ENCODE data around the gene SOCS7. TPM values are rescaled to one million over a fixed set of nuclear protein-coding genes. Genes with fewer than 3 reads are reported as not detected.

Gene SOCS7, protein sequence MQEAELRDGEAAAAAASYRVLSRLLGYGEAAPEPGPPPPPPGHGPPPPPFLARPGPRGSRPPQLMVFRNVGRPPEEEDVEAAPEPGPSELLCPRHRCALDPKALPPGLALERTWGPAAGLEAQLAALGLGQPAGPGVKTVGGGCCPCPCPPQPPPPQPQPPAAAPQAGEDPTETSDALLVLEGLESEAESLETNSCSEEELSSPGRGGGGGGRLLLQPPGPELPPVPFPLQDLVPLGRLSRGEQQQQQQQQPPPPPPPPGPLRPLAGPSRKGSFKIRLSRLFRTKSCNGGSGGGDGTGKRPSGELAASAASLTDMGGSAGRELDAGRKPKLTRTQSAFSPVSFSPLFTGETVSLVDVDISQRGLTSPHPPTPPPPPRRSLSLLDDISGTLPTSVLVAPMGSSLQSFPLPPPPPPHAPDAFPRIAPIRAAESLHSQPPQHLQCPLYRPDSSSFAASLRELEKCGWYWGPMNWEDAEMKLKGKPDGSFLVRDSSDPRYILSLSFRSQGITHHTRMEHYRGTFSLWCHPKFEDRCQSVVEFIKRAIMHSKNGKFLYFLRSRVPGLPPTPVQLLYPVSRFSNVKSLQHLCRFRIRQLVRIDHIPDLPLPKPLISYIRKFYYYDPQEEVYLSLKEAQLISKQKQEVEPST
- total RNA-seq = 11.9 TPM

DNA sequence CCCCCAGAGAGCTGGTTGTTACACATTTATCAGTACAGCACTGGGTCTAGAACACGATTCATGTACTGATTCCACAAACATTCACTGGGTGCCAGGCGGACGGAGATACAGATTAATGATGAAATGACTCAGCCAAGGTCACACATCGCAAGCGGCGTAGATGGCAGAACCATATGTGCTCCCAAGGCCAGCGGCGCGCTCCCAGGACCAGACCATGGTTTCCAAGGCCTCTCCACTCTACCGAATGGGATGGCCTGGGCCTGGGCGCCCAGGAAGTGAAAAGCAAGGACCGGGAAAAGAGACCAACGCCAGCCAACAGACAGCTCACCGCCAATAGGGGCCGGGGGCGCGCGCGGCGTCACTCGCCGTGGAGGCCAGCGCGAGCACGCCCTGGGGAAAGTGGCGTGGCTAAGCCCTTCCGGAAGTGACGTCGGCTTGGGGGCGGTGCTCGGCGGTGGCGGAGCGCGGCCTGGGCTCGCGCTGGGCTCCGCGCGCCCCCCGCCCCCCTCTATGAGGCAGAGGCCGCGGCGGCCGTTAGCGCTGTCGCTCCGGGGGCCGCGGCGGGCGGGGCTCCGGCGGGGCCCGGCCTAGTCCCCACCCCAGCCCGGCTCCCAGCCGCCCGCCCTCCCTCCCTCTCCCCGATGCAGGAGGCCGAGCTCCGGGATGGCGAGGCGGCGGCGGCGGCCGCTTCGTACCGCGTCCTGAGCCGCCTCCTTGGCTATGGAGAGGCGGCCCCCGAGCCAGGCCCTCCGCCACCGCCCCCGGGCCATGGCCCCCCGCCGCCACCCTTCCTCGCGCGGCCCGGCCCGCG, at the start of gene SOCS7:
TSS of gene SOCS7 (plus strand) at position 433 of the 811 bp plus-strand sequence. CDS start at position 642, 209 bp downstream.
- peak; percentile 93 for ATAC-seq

DNA sequence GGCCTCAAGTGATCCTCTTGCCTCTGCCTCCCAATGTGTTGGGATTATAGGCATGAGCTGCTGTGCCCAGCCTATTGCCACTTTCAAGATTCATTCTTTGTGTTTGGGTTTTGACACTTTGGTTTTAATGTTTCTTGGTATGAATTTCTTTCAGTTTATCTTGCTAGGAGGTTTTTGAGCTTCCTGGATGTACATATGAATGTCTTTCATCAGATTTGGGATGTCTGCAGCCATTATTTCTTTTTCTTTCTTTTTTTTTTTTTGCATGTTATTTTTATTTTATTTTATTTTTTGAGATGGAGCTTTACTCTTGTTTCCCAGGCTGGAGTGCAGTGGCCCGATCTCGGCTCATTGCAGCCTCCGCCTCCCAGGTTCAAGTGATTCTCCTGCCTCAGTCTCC, 36.1 kb upstream of the SOCS7 start:
- no peak for ATAC-seq

DNA sequence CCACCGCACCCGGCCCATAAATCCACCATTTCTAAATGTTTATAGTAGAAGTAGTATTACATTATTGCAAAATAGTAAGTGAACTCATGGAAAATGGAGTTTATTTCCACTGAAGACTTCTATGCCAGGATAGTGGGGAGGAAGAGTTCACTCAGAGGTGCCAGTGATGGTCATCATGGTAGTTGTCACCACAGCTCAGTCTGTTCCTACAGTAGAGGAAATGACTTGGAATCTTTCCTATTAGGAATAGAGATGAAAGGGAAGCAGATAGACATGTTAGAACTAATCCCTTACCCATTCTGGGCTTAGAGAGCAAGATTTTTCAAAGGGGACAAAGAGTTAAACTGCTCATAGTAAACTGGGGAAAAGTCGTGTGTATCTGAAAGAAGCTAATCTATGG, 34.6 kb upstream of the SOCS7 start:
- no peak for ATAC-seq

DNA sequence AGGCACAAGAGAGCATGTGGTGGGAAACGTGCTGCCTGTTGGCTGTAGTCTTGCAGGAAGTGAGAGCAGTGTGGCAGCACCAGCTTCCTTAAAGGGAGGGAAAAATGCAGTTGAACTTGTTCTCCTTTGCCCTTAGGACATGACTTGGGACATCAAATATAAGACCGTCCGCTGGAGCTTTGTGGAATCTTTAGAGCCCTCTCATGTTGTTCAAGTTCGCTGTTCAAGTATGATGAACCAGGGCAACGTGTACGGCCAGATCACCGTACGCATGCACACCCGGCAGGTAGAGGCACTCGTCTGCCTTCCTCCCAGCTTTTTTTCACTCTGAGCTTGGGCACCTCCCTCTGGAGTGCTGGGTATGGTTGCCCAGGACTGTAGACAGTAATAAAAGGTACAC, 31.2 kb upstream of the SOCS7 start:
- peak; percentile 88 for ATAC-seq

DNA sequence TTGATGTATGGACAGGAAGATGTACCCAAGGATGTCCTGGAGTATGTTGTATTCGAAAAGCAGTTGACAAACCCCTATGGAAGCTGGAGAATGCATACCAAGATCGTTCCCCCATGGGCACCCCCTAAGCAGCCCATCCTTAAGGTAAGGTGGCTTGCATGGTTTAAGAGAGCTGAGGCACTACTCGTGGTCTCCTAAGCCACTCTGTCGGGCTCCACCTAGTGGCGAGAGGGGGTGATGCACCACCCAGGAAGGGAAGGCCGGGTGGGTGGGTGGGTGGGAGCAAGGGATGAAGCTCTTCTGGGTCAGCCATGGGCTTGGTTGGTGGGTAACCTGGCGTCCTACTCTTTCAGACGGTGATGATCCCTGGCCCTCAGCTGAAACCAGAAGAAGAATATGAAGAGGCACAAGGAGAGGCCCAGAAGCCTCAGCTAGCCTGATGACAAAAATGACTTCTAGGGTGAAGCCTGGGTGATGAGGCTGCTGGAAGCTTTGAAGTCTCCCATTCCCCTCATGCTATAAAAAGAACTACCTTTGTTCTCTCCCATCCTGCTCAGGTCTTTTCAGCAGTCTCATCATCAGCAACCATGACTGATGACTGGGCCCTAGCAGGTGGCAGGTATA, 29.4 kb upstream of the SOCS7 start:
- peak; percentile 52 for ATAC-seq

DNA sequence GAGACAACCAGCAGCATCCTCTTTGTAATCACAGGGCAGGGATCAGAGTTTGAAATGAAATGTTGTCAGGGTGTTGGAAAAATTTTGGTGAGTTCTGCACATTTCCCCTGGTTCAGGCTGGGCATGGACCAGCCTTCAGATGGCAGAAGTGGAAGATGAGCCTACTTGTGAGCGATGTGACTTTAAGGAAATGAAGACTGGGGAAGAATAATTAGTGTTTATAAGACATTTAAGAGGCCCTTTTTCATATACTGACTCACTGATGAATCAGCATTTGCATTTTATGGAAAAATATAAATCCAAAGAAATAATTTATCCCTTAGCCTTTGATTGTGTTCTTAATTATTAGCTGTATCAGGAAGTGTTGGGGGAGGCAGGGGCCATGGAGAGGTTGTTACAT, 28.7 kb upstream of the SOCS7 start:
- no peak for ATAC-seq

DNA sequence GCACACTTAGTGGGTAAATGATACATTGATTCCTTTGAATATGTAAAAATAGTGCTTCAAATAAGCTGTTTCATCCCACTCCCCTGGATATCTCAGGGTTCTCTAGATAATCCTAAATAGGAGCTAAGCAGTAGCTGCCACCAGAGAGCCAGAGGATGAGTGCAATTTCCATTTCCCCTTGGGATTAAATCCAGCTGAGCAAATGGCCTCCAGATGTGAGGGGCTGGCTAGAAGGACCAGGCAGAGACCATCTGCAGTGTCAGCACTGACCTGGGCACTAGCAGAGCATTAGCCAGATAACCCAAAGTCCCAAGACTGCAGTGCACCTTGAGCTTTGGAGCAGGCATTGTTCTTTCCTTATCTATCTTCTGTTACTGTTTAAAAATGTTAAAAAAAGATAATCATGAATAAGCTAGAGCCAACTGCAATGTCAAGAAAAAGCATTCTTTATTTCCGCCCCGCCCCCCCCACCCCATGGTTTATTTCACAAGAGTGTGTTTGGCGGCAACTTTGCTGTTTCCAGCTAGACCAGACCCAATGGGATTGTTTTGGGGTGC, 27.4 kb upstream of the SOCS7 start:
- ATAC-seq = no peak

DNA sequence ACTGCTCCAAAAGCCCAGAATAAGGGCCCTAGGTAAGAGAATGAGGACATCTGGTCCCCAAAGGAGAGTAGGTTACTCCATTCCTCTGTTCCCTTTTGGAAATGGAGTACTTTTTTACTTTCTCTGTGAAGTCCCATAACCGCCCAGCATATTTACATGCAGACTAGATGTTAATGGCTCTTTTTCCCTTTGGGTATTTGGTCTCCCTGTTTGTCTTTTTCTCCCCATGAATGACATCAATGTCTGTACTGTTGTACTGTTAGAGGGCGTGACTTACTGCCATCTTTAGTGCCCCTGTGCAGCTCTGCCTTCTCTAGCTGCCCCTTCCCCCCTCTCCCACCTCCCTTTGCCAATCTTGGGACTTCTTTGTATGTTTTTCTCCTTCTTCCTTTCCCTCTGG, 26.9 kb upstream of the SOCS7 start:
- ATAC-seq = no peak

DNA sequence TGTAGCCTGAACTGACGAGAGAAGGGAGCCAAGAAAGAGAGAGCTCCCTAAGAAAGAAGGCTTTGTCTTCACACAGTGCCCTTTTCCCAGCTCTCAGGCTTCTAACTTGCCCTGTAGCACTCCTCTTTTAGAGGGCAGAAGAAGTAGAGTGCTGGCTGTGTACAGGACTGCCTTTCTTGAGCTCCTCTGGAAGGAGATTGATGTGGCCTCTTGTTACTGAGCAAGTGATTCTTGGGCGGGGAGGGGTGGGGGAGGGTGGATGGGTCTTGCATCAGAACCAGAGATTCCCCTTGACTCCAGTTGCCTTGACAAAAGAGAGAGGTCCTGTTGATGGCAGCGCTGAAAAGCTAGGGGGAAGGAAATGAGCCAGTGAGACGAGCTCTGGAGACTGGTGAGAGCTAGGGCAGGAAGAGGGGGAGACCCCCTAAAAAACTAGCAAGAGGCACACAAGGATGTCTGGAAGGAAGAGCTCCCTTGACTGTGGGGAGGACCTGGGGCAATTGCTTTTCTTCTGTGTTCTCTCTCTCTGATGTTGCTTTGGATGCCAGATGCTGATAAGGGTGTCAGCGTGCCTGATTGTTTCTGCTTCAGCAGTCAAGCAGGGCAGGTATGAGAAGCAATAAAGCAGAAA, 26.3 kb upstream of the SOCS7 start:
- ATAC-seq = no peak

DNA sequence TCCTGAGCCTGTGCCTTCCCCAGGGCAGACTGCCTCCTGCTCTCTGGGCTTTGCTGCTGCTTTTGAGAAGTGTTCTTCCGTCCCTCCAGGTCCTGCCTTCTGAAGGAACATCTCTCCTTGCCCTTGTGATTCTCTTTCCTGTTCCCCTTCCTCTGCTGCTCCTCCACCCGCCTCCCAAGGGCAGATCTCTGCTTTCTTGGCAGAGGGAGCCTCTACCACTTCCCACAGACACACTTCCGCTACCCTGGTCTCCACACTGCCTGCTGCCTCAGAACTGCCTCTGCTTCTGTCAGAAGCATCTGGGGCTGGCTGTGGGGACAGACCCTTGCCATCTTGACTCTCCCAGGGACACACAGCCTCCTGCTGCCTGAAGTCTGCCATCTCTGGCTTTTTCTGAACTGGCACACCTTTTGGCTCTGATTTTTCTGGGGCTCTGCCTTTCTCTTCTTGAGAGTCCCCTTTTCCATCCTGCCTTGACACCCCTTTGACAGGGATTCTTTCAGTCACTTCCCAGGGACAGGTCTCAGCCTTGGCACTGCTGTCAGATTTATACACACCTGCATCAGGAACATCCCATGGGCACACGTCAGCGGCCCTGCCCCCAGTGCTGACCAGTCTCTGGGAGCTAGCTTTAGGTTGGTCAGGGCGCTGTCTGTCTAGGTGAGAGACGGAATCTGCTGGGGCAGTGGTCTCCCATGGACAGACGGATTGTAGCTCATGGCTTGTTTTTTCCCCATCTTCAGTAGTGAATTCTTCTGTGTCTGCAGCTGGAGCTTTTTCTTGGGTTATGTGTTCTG, 24.4 kb upstream of the SOCS7 start:
- ATAC-seq = no peak

DNA sequence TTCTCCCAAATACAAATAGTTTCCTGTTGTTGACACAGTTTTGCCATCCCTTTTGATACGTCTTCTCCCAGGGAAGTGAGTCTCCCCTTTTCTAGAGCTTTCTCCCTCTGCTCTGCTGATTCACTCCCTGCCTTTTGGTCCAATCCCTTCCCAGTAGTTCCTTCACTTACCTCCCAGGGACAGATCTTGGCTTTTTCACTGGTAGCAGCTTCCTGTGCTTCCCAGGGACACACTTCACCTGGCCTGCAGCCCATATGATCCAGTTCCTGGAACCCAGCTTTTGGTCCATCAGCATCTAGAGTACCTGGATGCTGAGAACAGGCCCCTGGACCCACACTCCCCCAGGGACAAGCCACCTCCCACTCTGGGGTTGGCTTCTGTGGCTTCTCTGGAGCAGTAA, 23.7 kb upstream of the SOCS7 start:
- no peak for ATAC-seq

DNA sequence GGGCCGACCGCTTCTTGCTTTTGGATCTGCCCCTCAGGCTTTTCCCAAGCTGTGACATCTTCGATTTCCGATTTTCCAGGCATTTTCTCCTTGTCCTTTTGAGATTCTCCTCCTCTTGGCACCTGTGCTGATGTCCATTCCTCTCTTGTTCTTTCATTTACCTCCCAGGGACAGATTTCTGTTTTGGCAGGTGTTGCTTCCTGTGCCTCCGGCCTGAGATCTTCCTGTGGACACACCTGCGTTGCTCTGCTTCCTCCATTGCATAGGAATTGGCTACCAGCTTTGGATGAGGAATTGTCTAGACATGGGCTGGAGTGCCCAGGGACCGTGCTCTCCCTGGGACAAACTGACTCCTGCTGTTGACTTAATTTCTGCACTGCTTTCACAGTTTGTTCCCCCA, 23.0 kb upstream of the SOCS7 start:
- ATAC-seq = no peak

DNA sequence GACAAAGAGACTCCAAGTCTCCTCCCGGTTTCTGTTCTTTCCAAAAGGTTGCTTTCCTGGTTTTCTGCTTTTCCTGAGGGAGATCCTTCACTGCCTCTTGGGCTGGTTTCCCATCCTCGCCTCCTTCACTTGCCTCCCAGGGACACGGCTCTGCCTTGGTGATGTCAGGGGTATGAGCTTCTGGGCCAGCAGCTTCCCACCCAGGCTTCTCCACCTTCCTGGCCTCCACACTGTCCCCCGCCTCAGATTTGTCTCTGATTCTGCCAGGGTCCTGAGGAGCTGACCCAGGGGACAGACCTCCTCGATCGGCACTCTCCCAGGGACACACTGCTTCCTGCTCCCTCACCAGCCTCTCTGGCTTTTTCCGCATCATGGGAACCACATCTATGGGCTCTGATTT, 22.4 kb upstream of the SOCS7 start:
- no peak for ATAC-seq

DNA sequence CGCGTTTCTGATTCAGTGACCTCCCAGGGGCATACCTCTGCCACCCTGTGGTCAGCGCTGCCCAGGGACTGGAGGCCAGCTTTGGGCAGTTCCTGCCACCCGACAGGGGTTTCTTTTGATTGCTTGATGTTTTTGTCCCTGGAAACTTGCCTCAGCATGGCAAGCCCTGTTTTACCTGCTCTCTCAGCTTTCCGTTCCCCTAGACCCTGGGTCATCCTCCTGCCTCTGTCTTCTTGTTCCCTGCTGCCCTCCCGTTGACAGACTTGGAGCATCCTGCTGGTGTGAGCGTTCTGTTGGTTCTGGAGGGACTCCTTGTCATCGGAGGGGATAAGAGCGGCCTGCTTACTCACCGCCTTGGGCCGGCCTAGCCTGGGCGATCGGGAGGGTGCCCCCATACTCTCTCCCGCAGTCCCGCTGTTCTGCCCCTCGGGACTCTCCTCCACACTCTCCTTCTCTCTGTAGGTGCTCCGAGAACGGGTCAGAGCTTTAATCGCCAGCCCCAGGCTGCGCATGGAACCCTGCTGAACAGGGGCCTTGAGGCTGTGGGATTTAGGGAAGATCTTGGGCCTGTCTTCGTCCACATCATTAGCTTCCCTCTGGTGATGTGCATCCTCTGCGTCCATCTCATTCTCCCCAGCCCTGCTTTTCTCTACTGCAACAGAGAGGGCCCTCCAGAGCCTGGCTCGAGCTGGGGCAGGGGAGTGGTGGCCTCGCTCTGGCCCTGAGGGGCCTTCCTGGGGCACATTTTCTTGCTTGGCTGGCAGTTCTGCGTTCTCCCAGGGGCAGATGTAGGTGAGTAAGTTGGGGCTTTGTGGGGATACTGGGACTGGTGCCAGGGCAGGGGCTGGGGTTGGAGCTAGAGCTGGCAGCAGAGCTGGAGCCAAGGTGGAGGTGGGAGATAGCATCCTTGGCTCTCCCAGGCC, 21.6 kb upstream of the SOCS7 start:
- ATAC-seq = no peak

DNA sequence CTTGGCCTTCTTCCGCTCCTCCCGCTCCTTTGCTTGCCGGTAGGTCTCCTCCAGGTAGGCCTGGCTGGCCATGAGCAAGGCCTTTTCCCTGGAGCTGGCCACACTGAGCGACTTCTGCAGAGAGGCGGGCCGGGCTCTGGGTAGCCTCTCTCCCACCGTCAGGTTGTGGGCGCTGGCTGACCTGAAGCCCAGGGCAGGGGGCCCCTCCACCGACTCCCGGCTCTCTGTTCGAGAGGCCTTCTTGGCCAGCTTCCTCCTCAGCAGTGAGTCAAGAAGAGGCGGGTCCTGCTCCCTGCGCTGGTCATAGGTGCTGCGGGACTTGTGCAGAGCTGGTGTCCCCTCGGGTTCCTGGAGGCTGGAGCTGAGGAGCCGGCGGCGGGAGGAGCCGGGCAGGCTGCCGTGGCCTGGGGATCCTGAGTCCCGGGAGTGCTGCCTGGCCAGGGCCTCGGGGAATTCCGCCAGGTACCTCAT, 20.7 kb upstream of the SOCS7 start:
- ATAC-seq = peak; percentile 48

DNA sequence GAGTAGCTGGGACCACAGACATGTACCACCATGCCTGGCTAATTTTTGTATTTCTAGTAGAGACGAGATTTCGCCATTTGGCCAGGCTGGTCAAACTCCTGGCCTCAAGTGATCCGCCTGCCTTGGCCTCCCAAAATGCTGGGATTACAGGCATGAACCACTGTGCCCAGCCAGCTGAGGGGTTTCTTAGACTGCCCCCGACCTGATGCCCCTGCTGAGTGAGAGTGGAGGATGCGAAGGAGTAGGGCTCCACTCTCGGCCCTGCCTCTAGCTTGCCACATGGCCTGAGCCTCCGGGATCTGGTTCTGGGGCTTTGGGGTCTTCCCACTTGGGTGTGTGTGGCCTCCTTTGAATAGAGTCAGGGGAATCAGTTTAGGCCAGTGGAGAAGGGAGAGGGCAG, 18.9 kb upstream of the SOCS7 start:
- ATAC-seq = no peak

DNA sequence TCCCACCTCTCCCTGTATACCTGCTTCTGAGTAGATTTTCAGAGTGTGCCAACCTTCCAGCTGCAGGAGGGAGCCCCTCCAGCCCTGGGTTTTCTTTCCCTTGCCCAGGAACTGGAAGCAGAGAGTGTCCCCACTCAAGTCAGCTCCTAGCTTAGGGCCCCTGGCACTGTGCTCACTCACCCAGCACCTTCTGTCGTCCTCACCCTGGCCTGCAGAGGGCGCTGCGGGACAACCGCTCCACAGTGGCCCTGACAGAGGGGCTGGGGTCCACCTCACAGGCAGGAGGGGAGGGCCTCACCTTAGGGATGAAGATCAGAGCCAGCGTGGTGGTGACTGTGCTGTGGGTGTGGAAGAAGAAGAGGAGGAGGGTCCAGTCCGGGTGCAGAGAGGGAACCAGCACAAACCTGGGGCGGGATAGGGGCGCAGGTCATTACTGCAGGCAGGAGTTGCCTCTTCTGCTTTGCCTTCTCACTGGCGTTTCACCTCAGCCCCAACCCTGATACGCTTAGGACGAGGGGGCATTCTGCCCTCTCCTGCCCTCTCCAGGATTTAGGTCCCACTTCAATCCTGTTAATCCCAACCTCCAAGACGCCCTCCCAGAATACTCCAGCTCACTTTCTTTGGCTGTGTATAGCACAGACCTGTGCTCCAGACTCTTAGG, 17.9 kb upstream of the SOCS7 start:
- ATAC-seq = peak; percentile 39

DNA sequence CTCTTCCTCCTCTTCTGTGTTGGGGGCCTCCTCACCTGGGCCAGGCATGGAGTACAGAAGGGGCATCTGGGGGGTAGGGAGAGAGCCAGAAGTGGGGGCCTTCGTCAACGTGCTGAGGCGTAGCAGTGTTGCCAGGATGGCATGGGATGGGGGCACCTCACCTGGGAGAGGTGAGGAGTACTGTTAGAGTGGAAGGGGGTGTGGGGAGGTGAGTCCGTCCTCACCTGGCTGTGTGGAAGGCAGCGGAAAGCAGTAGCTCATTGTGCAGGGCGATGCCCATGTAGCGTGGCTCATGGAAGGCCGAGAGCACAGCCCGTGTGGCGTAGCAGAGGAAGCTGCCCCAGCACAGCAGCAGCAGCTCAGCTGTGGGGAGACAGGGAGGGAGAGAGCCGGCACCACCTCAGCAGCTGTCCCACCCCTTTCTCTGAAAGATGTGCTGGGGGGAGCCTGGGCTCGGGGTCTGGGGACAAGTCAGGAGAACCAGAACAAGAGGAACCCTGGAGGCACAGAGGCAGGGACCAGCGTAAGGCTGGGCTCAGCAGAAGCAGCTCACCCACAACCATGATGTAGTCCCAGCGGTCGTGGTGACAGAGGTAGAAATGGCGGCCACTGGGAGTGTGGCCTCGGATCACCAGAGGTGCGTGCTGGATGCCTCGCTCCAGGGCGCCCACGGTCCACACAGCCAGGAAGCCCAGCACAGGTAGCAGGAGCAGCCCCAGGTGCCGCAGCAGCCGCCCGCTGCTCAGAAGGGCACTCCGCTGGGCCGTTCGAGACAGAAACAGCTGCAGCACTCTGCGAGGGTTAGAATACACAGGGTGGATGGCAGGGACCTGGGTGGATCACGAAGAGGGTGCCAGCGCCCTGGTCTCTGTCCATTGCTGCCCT, 16.9 kb upstream of the SOCS7 start:
- ATAC-seq = no peak
